NCI-H1105 (cell line): ENCODE measurements around the gene HSPB6.

Experiments
- DNase-seq: peaks from one replicate; lab custom pipeline; 2025; lab: John Stamatoyannopoulos, UW

Gene HSPB6

DNA sequence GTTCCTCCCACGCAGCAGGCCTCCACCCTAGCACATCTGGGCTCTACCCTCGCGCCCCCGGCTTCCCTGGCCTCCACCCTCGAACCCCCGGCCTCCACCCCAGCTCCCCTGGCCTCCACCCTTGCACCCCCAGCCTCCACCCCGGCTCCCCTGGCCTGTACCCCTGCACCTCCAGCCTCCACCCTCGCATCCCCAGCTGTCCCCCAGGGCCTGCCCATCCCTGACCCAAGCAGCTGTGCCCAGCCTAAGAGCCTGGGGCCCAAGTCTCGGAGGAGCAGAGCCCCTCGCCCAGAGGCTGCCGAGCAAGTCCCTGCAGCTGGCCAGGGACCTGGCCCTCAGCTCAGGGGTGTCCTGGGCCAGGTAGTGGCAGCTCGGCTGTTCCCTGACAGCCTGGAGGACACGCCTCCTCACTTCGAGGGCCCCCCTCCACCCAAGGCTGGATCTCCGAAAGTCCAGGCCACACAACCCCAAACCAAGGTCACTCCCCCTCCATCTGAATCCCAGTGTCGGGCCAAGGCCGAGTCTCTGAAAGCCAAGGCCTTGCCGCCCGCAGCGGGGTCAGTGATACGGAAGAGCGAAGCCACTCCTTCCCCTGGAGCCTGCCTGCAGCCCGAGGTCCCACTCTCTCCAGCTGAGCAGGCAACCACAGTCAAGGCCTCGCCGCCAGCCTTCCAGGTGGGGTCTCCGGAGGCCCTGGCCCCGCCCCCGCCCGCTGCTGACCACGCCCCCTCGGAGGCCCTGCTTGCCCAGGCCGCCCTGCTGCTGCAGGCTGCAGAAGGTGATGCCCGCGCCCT lies 10.7 kb upstream of the HSPB6 start:
- no peak for DNase-seq

DNA sequence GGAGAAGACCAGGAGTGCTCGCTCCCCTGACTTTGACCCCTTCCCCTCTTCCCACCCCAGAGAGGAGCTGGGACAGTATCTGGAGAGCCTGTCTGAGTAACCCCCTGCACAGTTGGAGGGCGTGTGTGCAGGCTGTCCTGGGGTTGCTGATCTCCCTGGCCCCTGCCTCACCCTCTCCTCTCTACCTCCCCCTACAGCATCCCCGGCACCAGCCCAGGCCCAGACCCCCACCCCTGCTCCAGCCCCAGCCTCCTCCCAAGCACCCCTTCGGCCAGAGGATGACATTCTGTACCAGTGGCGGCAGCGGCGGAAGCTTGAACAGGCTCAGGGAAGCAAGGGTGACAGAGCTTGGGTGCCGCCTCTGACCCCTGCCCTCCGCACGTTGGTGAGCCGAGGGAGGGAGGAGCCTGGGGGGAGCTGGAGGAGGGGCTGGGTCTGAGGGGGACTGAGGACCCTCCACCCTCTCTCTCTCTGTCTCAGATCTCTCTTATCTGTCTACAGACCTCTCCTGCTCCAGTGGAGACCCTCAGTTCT lies 9.8 kb upstream of the HSPB6 start:
- DNase-seq: no peak

DNA sequence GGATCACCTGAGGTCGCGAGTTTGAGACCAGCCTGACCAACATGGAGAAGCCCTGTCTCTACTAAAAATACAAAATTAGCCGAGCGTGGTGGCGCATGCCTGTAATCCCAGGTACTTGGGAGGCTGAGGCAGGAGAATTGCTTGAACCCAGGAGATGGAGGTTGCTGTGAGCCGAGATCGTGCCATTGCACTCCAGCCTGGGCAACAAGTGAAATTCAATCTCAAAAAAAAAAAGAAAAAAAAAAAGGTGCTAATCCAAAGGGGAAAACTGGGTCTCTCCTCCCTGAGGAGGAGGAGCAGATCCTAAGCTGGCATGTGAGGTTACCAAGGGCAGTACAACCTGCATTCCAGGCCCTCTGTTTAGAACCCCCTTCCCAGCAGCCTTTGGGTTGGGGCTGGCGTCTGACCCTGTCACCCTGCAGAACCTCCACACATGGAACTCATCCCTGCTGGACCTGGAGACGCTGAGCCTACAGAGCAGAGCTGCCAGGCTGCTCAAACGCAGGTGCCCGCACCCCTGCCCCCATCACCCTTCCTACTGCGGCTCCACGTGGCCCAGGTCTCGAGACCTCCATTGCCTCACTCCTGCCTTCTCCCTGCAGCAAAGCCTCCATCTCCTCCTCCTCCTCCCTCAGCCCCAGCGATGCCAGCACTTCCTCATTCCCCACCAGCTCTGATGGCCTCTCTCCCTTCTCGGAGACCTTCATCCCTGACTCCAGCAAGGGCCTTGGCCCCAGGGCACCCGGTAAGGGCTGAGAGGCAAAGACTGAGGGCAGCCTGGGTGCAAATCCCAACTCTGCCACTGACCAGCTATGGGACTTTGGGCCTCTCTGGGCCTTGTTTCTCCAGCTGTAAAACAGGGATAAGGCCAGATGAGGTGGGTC lies 7.8 kb upstream of the HSPB6 start:
- DNase-seq: no peak

DNA sequence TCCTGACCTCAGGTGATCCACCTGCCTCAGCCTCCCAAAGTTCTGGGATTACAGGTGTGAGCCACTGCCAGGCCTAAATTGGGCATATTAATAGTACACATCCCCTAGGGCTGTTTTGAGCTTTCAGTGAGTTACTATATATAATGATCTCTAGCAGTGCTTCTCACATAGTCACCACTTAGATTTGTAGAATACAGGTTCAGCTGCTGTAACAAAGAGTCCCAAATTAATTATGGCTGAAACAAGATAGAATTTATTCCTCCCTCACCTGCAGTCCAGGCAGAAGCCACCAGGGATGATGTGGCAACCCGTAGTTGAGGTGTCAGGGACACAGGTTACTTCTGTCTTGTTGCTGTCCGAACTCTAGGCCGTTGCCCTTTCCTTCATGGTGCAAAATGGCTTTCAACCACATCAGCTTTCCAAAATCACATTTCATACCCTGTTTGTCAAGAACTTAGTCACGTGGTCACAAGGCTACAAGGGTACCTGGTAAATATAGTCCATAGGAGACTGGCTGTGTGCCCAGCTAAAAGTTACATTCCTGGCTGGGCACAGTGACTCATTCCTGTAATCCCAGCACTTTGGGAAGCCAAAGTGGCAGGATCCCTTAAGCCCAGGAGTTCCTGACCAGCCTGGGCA lies 4.0 kb upstream of the HSPB6 start:
- no peak for DNase-seq

DNA sequence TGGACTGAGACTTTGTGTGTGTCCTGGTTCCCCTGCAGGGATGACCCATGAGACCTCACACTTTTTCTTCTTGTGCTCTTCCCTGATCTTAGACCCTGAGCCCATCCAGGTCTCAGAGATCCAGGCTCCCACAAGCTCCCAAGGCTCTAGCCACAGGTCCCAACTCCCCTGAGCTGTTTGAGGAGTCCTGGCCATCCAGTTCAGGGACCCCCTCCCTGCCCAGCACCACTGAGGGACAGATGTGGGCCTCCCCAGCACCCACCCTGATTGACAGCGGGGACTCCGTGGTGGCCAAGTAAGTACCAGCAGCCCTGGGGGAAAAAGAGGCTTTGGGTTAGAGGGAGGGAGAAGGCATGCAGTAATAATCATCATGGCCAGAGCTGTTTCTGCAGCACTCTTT lies 2.9 kb upstream of the HSPB6 start:
- DNase-seq: no peak

DNA sequence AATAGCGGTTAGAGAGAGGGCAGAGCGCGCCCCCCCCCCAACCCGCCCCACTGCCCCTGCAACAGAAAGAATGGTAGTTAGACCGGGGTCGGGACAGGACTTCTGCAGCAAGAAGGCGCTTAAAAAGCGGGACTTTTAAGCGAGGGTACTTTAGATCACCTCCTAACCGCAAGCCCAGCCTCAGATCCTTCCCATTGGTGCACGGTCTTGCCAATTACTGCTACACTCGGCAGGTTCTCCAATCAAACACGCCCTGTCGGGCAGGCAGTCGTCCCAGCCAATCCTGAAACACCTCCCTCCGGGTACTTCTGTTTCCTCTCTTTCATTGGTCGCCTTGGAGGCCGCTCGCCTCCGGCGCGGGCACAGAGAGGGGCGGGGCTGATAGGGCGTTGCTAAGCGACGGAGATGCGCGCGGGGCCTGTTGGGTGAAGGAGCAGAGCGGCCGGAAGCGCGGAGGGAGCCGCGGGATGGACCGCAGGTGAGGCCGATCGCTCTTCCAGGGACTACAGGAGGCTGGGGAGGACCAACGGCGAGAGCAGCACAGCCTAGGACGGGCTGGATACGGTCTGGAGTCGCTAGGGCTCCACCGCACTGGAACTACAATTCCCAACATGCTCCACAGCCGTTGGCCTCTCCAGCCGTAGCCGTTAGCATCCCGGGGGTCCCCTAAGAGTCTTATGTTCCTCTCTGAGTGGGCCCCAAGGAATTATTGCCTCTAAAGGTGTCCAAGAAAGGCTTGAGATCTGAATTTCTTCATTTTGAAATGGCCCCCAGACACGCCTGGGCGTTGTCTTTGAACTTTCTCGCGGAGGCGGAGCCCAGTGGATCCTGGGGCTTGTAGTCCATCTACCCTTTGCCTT lies 1.1 kb upstream of the HSPB6 start, which contains the start of gene PROSER3:
PROSER3 (plus strand) TSS at position 428 of the 860 bp plus-strand sequence; CDS start at position 468, 40 bp downstream.
- DNase-seq: peak; percentile 98

DNA sequence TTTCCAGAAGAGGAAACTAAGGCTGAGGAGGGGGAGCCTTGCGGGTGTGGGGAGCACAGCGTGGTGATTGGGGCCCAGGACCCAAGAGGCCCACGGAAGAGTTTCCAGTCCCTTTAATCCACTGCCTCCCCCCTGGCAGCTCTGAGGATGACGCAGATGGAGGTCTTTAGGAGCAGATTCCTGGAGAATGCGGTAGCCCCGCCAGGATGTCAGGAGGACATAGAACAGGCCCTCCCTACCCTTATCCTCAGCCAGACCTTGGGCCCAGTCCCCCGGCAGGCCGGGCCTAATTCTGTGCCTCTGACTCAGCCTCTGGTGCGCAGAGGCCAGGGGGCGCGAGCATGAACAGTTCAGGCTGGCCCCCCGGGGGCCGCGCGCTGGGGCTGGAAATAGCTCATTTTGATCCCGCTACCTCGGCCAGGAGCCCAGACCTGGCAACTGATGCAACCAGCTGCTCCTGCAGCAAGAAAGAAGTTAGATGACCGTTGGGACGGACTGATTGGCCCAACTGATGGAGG lies 461 bp upstream of the HSPB6 start:
- no peak for DNase-seq

DNA sequence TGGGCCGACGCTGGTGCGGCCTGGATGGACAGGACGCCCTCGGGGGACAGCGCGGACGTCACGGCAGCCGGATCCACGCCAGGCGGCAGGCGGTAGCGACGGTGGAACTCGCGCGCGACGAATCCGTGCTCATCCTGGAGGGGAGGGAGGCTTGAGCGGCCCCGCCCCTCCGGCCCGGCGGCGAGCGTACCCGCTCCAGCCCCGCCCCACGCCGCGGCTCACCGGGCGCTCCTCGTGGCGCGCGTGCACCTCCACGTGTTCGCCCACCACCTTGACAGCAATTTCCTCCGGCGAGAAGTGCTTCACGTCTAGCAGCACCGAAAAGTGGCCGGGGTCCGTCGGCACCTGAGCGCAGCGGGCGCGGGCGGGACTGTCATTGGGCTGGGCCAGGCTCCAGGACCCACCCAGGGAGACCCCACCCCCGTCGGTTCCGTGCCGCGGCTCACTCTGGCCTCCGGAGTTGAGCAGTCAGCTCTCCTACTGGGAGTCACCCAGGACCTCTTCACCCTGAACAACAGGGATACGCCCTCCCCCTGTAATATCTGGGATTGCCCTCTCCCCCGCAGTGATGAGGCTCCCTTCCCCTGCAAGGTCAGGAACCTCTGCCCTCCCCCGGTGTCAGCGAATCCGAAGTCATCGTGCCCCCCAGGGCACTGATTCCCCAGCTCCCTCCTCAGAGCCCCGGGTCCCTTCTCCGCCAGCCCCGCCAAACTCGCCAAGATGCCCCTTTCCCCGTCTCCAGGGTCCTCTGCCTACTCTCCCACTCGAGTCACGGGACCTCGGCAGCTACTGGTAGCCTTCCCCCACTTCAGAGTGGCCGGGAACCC lies 1.1 kb downstream of the HSPB6 start:
- no peak for DNase-seq

DNA sequence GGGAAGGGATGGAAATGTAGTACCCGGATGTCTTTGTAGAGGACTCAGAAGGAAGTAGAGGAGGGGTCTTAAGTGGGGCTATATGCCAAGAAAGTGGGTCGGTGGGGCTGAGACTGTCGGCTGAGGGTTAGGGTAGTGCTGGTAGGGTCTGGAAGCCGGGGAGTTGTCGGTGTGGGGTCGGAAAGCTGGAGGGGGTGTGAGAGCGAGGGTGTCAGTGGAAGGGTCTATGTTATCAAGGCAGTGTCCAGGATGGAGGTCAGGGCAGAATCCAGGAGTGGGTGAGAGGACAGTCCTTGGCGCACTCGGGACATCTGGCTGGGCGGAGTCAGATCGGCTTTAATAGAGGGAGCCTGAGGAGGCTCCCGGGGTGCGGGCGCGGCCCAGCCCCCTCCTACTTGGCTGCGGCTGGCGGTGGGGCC lies 1.7 kb downstream of the HSPB6 start:
- DNase-seq: no peak

DNA sequence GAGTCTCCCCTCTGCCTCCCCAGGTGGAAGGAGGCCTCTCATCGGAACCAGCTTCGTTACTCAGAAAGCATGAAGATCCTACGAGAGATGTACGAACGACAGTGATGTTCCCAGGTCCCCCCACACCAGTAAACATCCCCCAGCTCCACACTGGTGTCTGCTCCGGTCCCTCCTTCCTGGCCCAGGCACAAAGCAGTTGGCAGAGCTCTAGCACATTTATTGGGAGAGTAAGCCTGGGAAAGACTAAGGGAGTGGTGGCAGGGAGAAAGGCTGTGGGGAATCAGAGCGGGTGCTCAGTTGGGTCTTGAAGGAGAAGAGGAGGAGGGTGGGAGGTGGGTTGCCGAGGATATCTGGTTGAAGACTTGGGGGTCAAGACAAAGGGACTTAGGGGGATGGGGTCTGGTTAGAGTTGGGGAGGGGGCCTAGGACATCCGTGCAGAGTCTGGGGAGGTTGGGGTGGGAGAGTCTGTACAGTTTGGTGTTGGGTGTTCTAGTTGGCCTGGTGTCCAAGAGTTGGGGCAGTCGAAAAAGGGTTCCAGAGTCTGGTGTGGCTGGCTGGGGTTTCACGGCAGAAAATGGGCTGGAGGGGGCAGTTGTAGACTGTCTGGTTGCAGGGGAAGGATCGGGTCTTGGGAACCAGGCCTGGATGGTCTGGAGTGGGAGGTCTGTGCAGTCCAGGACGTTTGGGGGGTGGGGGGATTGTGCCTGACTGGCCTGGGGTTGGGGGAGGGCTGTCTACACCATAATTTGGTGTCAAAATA lies 2.3 kb downstream of the HSPB6 start:
- DNase-seq: no peak

DNA sequence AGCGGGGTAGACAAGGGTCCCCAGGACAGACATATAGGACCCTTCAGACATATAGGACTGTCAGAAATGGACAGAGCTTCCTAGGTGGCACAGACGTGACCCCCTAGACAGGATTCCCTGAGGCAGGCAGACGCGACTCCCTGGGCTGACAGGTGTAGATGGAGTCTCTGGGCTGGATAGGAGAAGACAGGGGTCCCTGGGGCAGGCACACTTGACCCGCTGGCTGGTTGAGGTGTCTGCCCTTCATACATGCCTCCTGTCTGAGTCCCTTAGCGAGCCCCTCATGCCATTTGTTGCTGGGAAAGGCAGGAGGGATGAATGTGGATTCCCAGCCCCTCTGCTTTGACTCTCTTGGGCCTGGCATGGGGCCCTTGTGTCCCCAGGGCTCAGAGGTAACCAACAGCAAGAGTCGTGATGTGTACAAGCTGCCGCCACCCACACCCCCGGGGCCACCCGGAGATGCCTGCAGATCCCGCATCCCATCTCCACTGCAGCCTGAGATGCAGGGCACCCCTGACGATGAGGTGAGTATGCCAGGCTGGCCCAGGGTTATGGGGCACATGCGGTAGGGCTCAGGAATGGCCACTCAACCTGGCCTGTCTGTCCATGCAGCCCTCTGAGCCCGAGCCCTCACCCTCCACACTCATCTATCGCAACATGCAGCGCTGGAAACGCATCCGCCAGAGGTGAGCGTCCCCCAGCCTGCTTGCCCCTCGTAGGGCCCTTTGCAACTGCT lies 3.0 kb downstream of the HSPB6 start:
- no peak for DNase-seq

DNA sequence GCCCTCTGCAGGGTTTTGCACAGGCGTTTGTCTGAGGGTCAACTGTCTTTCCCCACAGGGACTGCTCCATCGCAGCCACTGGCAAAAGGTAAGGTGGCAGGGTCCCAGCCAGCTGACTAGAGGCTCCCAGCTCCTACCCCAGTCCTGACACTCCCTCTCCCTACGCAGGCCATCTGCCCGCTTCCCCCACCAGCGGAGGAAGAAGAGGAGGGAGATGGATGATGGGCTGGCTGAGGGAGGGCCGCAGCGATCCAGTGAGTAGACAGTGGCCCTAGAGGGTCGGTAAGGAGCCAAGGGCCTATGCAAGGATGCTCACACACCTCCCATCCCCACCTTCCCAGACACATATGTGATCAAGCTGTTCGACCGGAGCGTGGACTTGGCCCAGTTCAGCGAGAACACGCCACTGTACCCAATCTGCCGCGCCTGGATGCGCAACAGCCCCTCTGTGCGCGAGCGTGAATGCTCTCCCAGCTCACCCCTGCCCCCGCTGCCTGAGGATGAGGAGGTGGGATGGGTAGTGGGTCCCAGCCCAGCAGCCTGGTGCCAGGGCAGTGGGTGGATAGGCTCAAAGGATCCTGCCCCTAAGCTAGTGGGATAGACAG lies 4.0 kb downstream of the HSPB6 start:
- no peak for DNase-seq

DNA sequence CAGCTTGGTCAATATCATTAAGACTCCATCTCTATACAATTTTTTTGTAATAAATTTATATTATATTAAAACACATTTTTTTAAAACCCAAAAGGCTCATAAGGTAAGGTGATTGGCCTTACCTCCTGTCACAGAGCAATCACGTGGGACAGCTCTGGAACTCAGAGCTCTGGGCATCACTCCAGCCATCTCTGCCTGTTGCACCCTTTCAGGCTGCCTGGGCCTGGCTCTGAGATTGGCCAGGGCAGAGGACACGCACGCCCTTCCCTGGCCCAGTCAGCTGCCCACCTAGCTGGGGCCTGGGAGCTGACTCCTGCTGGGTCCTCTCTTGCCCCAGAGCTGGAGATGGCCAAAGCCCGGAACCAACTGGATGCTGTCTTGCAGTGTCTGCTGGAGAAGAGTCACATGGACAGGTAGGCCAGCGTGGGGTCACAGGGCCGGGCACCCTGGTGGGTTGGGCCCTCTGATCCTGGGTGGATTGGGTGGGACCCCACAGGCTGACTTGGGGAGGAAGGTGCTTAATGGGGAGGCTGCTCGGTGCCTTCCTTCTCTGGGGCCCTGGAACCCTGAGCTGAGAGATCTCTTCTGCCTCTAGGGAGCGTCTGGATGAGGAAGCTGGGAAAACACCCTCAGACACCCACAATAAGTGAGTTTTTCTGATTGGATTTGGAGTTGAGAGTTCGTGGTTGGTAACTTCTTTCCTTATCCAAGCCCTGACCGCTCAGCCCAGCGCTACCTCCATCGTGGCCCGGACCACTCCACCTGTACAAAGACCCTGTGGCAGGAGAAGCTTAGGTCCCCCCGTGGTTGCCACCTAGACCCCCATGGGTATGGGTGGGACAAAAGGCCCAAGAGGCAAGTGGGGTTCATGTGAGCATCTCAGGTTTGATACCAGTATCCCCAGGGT lies 4.7 kb downstream of the HSPB6 start:
- DNase-seq: no peak

DNA sequence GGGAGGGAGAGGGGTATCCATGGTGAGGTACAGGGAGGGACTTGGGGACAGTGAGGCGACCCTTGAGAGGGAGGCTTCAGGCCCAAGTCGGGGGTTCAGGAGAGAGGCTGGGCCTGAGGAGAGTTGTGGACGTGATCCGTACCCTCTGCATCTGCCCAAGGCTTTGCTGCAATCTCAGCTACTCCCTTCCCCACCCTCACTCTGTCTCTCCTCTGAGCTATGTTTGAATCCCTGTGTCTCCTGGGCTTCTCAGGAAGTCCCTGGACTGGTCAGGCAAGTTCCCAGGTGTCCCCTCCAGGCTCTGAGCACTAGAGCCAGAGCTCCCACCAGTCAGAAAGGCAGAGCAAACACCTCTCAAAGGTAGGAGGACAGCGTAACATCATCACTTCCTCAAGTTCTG lies 6.7 kb downstream of the HSPB6 start:
- DNase-seq: no peak

DNA sequence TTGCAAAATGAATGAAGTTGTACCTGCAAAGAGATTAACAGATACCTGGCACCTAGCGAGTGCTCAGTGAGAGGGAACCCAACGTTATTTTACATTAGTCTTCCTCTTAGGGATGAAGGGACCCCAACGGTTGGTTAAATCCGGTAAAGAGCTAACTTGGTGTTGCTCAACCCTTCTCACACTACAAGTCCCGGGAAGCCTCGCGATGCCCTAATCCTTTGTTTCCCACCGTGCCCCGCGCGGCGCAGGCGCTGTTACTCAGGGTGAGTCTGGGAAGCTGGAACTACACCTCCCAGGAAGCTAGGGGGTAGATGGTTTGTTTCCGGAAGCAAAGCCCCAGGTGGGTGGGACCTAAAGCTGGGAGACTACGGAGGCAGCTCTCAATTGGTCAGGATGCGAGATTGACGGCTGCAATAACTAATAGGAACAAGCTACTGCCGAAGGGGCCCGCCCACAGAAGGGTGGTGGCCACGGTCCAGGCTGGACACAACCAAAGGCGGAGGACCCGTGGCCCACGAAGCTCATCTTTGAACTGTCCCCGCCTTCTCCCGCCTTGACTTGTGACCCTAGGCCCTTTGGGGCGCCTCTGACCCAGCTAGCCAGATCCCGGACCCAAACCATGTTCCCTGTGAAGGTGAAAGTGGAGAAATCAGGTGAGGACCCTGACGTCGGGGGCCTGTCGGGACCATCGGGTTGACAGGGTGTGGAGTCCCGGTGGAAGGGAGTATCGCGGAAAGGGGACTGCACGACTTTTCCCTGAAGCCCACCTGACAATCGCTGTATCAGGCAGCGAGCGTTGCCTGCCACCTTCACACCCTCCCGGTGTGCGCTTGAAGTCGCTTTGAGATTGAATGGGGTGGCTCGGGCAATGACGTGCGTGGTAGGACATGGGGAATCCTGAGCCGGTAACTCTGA lies 8.5 kb downstream of the HSPB6 start, which contains the start of gene LIN37:
LIN37 (plus strand) TSS at position 471 of the 915 bp plus-strand sequence; CDS start at position 620, 149 bp downstream.
- peak; percentile 99 for DNase-seq

DNA sequence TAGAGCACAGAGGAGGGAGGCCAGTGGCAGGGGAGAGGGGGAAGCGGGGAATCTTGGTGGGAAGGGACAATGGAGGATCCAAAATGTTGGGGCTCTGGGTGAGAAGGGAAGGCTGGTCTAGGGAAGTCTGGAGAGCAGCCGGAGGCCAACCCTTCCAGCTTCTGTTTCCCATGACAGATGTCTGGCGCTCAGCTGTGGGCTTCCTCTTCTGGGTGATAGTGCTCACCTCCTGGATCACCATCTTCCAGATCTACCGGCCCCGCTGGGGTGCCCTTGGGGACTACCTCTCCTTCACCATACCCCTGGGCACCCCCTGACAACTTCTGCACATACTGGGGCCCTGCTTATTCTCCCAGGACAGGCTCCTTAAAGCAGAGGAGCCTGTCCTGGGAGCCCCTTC lies 10.3 kb downstream of the HSPB6 start:
- DNase-seq: no peak
